Lung (tissue), 12 donors: Measurements from ENCODE around the gene PROSER2. TPM values are rescaled to one million over a fixed set of nuclear protein-coding genes. Genes with fewer than 3 reads are reported as not detected.

Experiments
- ATAC-seq: fragments of 200-7000 bp; cut with Tn5 transposase; one replicate; pipeline ENCODE4 v1.9.1; 2020; ENCODE audit warnings: moderate number of reproducible peaks; ENCODE audit not compliant: insufficient read depth, low FRiP score
- DNase-seq, 3 donors: peaks; one replicate each; pipeline ENCODE4 v3.0.0-alpha.2; 2013 to 2017
- H3K27ac ChIP-seq, 2 donors: one replicate each; pipeline ENCODE4 v1.5.1; 2013; ENCODE audit warnings: mild to moderate bottlenecking in 2 of 2, moderate library complexity in 2 of 2, control low read depth in 1 of 2, inconsistent platforms in 1 of 2, low read depth in 1 of 2, low read length in 1 of 2
- H3K27me3 ChIP-seq, 3 donors: one replicate each; pipeline ENCODE4 v1.5.1; 2013; ENCODE audit warnings: low read length in 2 of 3; ENCODE audit not compliant: control insufficient read depth in 3 of 3, insufficient read depth in 3 of 3
- H3K36me3 ChIP-seq, 4 donors: one replicate each; pipeline ENCODE4 v1.5.1; 2013; ENCODE audit warnings: low read length in 4 of 4, mild to moderate bottlenecking in 1 of 4, moderate library complexity in 1 of 4; ENCODE audit not compliant: control insufficient read depth in 4 of 4, insufficient read depth in 4 of 4
- H3K4me1 ChIP-seq, 5 donors: one replicate each; pipeline ENCODE4 v1.5.1; 2013; ENCODE audit warnings: low read length in 5 of 5, mild to moderate bottlenecking in 2 of 5, moderate library complexity in 1 of 5; ENCODE audit not compliant: control insufficient read depth in 5 of 5, insufficient read depth in 5 of 5
- H3K4me3 ChIP-seq: one replicate; pipeline ENCODE4 v1.5.1; 2013; ENCODE audit warnings: mild to moderate bottlenecking, control low read depth, moderate library complexity
- H3K9ac ChIP-seq, 2 donors: one replicate each; pipeline ENCODE4 v1.5.1; 2013; ENCODE audit warnings: low read length in 2 of 2, control low read depth in 1 of 2; ENCODE audit not compliant: insufficient read depth in 1 of 2
- H3K9me3 ChIP-seq, 4 donors: one replicate each; pipeline ENCODE4 v1.5.1; 2013; ENCODE audit warnings: low read length in 3 of 4, mild to moderate bottlenecking in 1 of 4, moderate library complexity in 1 of 4; ENCODE audit not compliant: control insufficient read depth in 4 of 4, insufficient read depth in 3 of 4
- WGBS, 2 donors: extraction: QIAGEN DNeasy Blood & Tissue Kit; methylation state at CpG; one replicate each; pipeline ENCODE4 v1.1.7; 2013; 5-methylcytosine and 5-hydroxymethylcytosine counted together
- polyA plus RNA-seq, 2 donors: library from polyadenylated mRNA; stranded (reverse); fragments of 200-250 nt; gene quantifications; one replicate each; pipeline ENCODE4 v1.2.1, GENCODE V29; 2013
- total RNA-seq, 2 donors: library from RNA; depleted of rRNA in 1 of 2; stranded (reverse); fragments of >200 nt in 1 of 2; gene quantifications; one replicate each; pipeline ENCODE4 v1.2.1, GENCODE V29; 2014 to 2021
- TF ChIP-seq, protein P1 (sequence below): IDR thresholded peaks from 2 replicates; pipeline ENCODE4 v1.5.1; 2012; ENCODE audit warnings: mild to moderate bottlenecking; ENCODE audit errors: control extremely low read depth, extremely low read depth
- donor health status: control.
- donor health status: control.
- donor health status: Bipolar disorder and iron deficiency.
- donor health status: healthy.
- donor health status: DM: yes; HTN: yes; CAD: no.

Gene PROSER2
- total and polyA plus RNA-seq, 4 donors, result 8.2 to 23.9 (median 10.3) TPM

GRCh38 chr10:11863353-11864109 lies 40.4 kb downstream of the PROSER2 start:
- Histone ChIP-seq H3K36me3 (peaks cover 0 to 11% (median 0%) of the 10 kb centered on the region in 4 donors), H3K9ac (no peak overlapping the region), H3K4me1 (no peaks in the 10 kb centered on the region), H3K9me3 (peaks cover 0 to 3% (median 0%) of the 10 kb centered on the region in 4 donors), H3K27me3 (no peaks in the 10 kb centered on the region), H3K27ac (no peak overlapping the region), H3K4me3 (no peak overlapping the region)
- ATAC-seq (no peak), DNase-seq (no peak)
- TF ChIP-seq, protein P1, sequence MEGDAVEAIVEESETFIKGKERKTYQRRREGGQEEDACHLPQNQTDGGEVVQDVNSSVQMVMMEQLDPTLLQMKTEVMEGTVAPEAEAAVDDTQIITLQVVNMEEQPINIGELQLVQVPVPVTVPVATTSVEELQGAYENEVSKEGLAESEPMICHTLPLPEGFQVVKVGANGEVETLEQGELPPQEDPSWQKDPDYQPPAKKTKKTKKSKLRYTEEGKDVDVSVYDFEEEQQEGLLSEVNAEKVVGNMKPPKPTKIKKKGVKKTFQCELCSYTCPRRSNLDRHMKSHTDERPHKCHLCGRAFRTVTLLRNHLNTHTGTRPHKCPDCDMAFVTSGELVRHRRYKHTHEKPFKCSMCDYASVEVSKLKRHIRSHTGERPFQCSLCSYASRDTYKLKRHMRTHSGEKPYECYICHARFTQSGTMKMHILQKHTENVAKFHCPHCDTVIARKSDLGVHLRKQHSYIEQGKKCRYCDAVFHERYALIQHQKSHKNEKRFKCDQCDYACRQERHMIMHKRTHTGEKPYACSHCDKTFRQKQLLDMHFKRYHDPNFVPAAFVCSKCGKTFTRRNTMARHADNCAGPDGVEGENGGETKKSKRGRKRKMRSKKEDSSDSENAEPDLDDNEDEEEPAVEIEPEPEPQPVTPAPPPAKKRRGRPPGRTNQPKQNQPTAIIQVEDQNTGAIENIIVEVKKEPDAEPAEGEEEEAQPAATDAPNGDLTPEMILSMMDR, result no peak
- WGBS, 2 donors, result 45 to 66% methylated on average over 13 of the region's 13 CpGs

- H3K4me3 ChIP-seq, result no peak overlapping the region
- H3K9me3 ChIP-seq, result peaks cover 0 to 3% (median 0%) of the 10 kb centered on the region in 4 donors
- TF ChIP-seq, protein P1, result no peak
- DNase-seq (no peak), ATAC-seq (no peak)
- WGBS, 2 donors, result 78 to 82% methylated on average over 6 of the region's 6 CpGs
- H3K27ac ChIP-seq, result no peak overlapping the region
- H3K4me1 ChIP-seq, result peaks cover 0 to 3% (median 0%) of the 10 kb centered on the region in 5 donors
- peaks cover 0 to 15% (median 0%) of the 10 kb centered on the region in 4 donors for H3K36me3 ChIP-seq
- no peak overlapping the region for H3K9ac ChIP-seq
- H3K27me3 ChIP-seq, result peaks cover 0 to 4% (median 0%) of the 10 kb centered on the region in 3 donors
Observed at GRCh38 chr10:11864727-11865126, 41.6 kb downstream of the PROSER2 start.

- H3K27me3 ChIP-seq, result peaks cover 0 to 4% (median 0%) of the 10 kb centered on the region in 3 donors
- 77 to 79% methylated on average over 11 of the region's 11 CpGs for WGBS, 2 donors
- DNase-seq, result no peak
- no peak overlapping the region for H3K9ac ChIP-seq
- ATAC-seq, result no peak
- TF ChIP-seq, protein P1, result no peak
- H3K9me3 ChIP-seq, result no peaks in the 10 kb centered on the region
- no peak overlapping the region for H3K27ac ChIP-seq
- H3K4me3 ChIP-seq, result no peak overlapping the region
- H3K4me1 ChIP-seq, result peaks cover 0 to 10% (median 0%) of the 10 kb centered on the region in 5 donors
- H3K36me3 ChIP-seq, result peaks cover 0 to 20% (median 0%) of the 10 kb centered on the region in 4 donors
Observed at GRCh38 chr10:11865561-11865960, 42.4 kb downstream of the PROSER2 start.
